ENCODE data around the gene NUP188. TPM values are rescaled to one million over a fixed set of nuclear protein-coding genes. Genes with fewer than 3 reads are reported as not detected.
A peak's percentile ranks its signal among the peaks of the same experiment; 100 is the strongest.

The NUP188 gene
- total and polyA plus RNA-seq, 2 experiments from 2014 or later: 25.5 to 117 TPM

GRCh38 chr9:128899566-128900322 lies 47.8 kb upstream of the NUP188 start:
- Histone ChIP-seq H3K27me3 (ENCODE audit: insufficient read depth) (no peaks in the 10 kb centered on the region), H4K20me1 (replicated peaks; ENCODE audit: insufficient read depth) (peaks cover 32% of the 10 kb centered on the region), H3K36me3 (ENCODE audit: insufficient read depth) (peaks cover 11% of the 10 kb centered on the region), H3K4me3 (no peak overlapping the region), H3K4me2 (no peak overlapping the region), H3K9me2 (ENCODE audit: insufficient read depth) (no peaks in the 10 kb centered on the region), H3K4me1 (ENCODE audit: insufficient read depth) (peaks cover 11% of the 10 kb centered on the region; the same call in 1 of the 2 replicates), H2AFZ (no peak overlapping the region), H3K27ac (ENCODE audit: low read depth) (0 out of 2 replicates have a peak overlapping the region, but pooled peaks have one; percentile 26), H3K79me2 (replicated peaks; ENCODE audit: insufficient read depth) (peaks cover 44% of the 10 kb centered on the region), H3F3A (replicated peaks; ENCODE audit: low read depth) (0 out of 2 replicates have a peak, but pooled peaks cover 3% of the 10 kb centered on the region)
- no peak overlapping the region for H3K4me3 Mint-ChIP-seq
- H3K27ac Mint-ChIP-seq: no peak overlapping the region; the same call in 1 of the 2 replicates
- no peak for TF ChIP-seq POLR2AphosphoS5 (IDR thresholded peaks at IDR 0.05; ENCODE audit: low read depth)
- TF ChIP-seq EZH2phosphoT487 (IDR thresholded peaks at IDR 0.05; ENCODE audit: unreplicated experiment): no peak
- no peak for TF ChIP-seq REST (IDR thresholded peaks at IDR 0.05; ENCODE audit: unreplicated experiment)
- no peak for TF ChIP-seq ZNF114 (CRISPR knock-in tag; IDR thresholded peaks at IDR 0.05)
- no peak for TF ChIP-seq STAT1 (IDR thresholded peaks at IDR 0.05; ENCODE audit: unreplicated experiment)
- no peak for TF ChIP-seq JUNB (IDR thresholded peaks at IDR 0.05; ENCODE audit: unreplicated experiment)
- no peak for TF ChIP-seq EZH2 (IDR thresholded peaks at IDR 0.05; ENCODE audit: low read depth, unreplicated experiment)
- no peak for TF ChIP-seq NANOG (IDR thresholded peaks at IDR 0.05; ENCODE audit: borderline replicate concordance)
- TF ChIP-seq, protein P1, sequence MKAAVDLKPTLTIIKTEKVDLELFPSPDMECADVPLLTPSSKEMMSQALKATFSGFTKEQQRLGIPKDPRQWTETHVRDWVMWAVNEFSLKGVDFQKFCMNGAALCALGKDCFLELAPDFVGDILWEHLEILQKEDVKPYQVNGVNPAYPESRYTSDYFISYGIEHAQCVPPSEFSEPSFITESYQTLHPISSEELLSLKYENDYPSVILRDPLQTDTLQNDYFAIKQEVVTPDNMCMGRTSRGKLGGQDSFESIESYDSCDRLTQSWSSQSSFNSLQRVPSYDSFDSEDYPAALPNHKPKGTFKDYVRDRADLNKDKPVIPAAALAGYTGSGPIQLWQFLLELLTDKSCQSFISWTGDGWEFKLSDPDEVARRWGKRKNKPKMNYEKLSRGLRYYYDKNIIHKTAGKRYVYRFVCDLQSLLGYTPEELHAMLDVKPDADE (IDR thresholded peaks at IDR 0.05): no peak
- TF ChIP-seq, protein P2, sequence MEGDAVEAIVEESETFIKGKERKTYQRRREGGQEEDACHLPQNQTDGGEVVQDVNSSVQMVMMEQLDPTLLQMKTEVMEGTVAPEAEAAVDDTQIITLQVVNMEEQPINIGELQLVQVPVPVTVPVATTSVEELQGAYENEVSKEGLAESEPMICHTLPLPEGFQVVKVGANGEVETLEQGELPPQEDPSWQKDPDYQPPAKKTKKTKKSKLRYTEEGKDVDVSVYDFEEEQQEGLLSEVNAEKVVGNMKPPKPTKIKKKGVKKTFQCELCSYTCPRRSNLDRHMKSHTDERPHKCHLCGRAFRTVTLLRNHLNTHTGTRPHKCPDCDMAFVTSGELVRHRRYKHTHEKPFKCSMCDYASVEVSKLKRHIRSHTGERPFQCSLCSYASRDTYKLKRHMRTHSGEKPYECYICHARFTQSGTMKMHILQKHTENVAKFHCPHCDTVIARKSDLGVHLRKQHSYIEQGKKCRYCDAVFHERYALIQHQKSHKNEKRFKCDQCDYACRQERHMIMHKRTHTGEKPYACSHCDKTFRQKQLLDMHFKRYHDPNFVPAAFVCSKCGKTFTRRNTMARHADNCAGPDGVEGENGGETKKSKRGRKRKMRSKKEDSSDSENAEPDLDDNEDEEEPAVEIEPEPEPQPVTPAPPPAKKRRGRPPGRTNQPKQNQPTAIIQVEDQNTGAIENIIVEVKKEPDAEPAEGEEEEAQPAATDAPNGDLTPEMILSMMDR (conservative IDR thresholded peaks at IDR 0.05; ENCODE audit: low read depth in 2 of 2): no peak
- TF ChIP-seq, protein P3, sequence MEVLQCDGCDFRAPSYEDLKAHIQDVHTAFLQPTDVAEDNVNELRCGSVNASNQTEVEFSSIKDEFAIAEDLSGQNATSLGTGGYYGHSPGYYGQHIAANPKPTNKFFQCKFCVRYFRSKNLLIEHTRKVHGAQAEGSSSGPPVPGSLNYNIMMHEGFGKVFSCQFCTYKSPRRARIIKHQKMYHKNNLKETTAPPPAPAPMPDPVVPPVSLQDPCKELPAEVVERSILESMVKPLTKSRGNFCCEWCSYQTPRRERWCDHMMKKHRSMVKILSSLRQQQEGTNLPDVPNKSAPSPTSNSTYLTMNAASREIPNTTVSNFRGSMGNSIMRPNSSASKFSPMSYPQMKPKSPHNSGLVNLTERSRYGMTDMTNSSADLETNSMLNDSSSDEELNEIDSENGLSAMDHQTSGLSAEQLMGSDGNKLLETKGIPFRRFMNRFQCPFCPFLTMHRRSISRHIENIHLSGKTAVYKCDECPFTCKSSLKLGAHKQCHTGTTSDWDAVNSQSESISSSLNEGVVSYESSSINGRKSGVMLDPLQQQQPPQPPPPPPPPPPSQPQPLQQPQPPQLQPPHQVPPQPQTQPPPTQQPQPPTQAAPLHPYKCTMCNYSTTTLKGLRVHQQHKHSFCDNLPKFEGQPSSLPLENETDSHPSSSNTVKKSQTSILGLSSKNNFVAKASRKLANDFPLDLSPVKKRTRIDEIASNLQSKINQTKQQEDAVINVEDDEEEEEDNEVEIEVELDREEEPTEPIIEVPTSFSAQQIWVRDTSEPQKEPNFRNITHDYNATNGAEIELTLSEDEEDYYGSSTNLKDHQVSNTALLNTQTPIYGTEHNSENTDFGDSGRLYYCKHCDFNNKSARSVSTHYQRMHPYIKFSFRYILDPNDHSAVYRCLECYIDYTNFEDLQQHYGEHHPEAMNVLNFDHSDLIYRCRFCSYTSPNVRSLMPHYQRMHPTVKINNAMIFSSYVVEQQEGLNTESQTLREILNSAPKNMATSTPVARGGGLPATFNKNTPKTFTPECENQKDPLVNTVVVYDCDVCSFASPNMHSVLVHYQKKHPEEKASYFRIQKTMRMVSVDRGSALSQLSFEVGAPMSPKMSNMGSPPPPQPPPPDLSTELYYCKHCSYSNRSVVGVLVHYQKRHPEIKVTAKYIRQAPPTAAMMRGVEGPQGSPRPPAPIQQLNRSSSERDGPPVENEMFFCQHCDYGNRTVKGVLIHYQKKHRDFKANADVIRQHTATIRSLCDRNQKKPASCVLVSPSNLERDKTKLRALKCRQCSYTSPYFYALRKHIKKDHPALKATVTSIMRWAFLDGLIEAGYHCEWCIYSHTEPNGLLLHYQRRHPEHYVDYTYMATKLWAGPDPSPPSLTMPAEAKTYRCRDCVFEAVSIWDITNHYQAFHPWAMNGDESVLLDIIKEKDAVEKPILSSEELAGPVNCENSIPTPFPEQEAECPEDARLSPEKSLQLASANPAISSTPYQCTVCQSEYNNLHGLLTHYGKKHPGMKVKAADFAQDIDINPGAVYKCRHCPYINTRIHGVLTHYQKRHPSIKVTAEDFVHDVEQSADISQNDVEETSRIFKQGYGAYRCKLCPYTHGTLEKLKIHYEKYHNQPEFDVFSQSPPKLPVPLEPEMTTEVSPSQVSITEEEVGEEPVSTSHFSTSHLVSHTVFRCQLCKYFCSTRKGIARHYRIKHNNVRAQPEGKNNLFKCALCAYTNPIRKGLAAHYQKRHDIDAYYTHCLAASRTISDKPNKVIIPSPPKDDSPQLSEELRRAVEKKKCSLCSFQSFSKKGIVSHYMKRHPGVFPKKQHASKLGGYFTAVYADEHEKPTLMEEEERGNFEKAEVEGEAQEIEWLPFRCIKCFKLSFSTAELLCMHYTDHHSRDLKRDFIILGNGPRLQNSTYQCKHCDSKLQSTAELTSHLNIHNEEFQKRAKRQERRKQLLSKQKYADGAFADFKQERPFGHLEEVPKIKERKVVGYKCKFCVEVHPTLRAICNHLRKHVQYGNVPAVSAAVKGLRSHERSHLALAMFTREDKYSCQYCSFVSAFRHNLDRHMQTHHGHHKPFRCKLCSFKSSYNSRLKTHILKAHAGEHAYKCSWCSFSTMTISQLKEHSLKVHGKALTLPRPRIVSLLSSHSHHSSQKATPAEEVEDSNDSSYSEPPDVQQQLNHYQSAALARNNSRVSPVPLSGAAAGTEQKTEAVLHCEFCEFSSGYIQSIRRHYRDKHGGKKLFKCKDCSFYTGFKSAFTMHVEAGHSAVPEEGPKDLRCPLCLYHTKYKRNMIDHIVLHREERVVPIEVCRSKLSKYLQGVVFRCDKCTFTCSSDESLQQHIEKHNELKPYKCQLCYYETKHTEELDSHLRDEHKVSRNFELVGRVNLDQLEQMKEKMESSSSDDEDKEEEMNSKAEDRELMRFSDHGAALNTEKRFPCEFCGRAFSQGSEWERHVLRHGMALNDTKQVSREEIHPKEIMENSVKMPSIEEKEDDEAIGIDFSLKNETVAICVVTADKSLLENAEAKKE (CRISPR knock-in tag; IDR thresholded peaks at IDR 0.05): no peak
- no peak for TF ChIP-seq CREB1 (CRISPR knock-in tag; IDR thresholded peaks at IDR 0.05; ENCODE audit: low read depth)
- no peak for TF ChIP-seq ZNF331 (CRISPR knock-in tag; IDR thresholded peaks at IDR 0.05; ENCODE audit: low read depth)
- H3K4me1 Mint-ChIP-seq: peaks cover 30% of the 10 kb centered on the region
- H3K36me3 Mint-ChIP-seq (ENCODE audit: low read depth): peaks cover 36% of the 10 kb centered on the region
- no peaks in the 10 kb centered on the region for H3K9me3 Mint-ChIP-seq
- DNase-seq (ENCODE audit: low spot score) (no peak), ATAC-seq (0 out of 3 replicates have a peak, but pooled peaks have one; percentile 11)
- peaks cover 5% of the 10 kb centered on the region for H3K27me3 Mint-ChIP-seq (ENCODE audit: insufficient read depth, low read depth, poor library complexity)

Data from GM23338 (cell line).